Measurements from ENCODE around the gene NDEL1. TPM values are rescaled to one million over a fixed set of nuclear protein-coding genes. Genes with fewer than 3 reads are reported as not detected.

The NDEL1 gene
- polyA plus RNA-seq, 3 donors: 29.8 to 58.3 (median 39.7) TPM

- WGBS (ENCODE audit: insufficient coverage): no CpG with 5 or more reads among the region's 1 CpG
- intact Hi-C loops (cut with micrococcal nuclease): no loop called here
These were observed 48.8 kb downstream of the NDEL1 start for GRCh38 chr17:8484465-8484864.

DNA sequence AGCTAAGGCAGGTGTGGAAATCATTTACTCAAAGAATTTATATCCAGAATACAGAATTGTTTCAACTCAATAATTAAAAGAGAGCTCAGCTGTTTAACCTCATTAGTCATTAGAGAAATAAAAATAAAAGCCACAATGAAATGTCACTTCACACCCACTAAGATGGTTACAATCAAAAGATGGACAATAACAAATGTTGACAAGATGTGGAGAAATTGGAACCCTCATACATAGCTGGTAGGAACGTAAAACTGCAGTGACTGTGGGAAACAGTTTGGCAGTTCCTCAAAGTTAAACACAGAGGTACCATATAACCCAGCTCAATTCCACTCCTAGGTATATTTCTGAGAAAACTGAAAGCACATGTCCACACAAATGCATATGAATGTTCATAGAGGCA is 49.8 kb downstream of the NDEL1 start:
- Mint-ChIP-seq H3K9me3 (peaks cover 14 to 31% (median 20%) of the 10 kb centered on the region in 7 donors), H3K27ac (no peak overlapping the region), H3K27me3 (ENCODE audit: low read depth in 3 of 3) (peaks cover 0 to 1% (median 0%) of the 10 kb centered on the region in 3 donors), H3K36me3 (peaks cover 15 to 19% of the 10 kb centered on the region in 2 donors), H3K4me3 (no peak overlapping the region), H3K4me1 (no peaks in the 10 kb centered on the region)
- H3K36me3 ChIP-seq (replicated peaks in 1 of 2; ENCODE audit: control insufficient read depth in 1 of 2, insufficient read depth in 2 of 2, low read length in 2 of 2): peaks cover 0 to 20% of the 10 kb centered on the region in 2 donors
- no peaks in the 10 kb centered on the region for H3K79me2 ChIP-seq (ENCODE audit: insufficient read depth, low read length)
- H3K27ac ChIP-seq (ENCODE audit: low read depth in 1 of 2, low read length in 2 of 2): no peak overlapping the region
- H3K4me2 ChIP-seq (replicated peaks; ENCODE audit: extremely low read depth, low read length, poor library complexity, severe bottlenecking): no peak overlapping the region
- H3K9ac ChIP-seq (ENCODE audit: insufficient read depth, low read length, poor library complexity, severe bottlenecking): no peak overlapping the region
- H2AFZ ChIP-seq (ENCODE audit: insufficient read depth, low read depth, low read length, poor library complexity, severe bottlenecking): no peak overlapping the region
- H3K9me3 ChIP-seq (replicated peaks in 1 of 2; ENCODE audit: control insufficient read depth in 1 of 2, insufficient read depth in 1 of 2, low read length in 2 of 2): peaks cover 17 to 18% of the 10 kb centered on the region in 2 donors
- H3K4me3 ChIP-seq (replicated peaks in 1 of 3; ENCODE audit: low read depth in 2 of 3, low read length in 3 of 3): no peak overlapping the region
- no CpG with 5 or more reads among the region's 1 CpG for WGBS (ENCODE audit: insufficient coverage)
- intact Hi-C loops (cut with micrococcal nuclease): no loop called here
- H4K20me1 ChIP-seq (ENCODE audit: insufficient read depth, low read length): no peaks in the 10 kb centered on the region
- TF ChIP-seq, protein P1, sequence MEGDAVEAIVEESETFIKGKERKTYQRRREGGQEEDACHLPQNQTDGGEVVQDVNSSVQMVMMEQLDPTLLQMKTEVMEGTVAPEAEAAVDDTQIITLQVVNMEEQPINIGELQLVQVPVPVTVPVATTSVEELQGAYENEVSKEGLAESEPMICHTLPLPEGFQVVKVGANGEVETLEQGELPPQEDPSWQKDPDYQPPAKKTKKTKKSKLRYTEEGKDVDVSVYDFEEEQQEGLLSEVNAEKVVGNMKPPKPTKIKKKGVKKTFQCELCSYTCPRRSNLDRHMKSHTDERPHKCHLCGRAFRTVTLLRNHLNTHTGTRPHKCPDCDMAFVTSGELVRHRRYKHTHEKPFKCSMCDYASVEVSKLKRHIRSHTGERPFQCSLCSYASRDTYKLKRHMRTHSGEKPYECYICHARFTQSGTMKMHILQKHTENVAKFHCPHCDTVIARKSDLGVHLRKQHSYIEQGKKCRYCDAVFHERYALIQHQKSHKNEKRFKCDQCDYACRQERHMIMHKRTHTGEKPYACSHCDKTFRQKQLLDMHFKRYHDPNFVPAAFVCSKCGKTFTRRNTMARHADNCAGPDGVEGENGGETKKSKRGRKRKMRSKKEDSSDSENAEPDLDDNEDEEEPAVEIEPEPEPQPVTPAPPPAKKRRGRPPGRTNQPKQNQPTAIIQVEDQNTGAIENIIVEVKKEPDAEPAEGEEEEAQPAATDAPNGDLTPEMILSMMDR (IDR thresholded peaks at IDR 0.05): no peak
- H3K4me1 ChIP-seq (ENCODE audit: control insufficient read depth in 1 of 2, insufficient read depth in 2 of 2, low read length in 2 of 2): no peaks in the 10 kb centered on the region
- no peak for DNase-seq
- H3K27me3 ChIP-seq (ENCODE audit: control insufficient read depth in 2 of 2, insufficient read depth in 2 of 2, low read length in 2 of 2): no peaks in the 10 kb centered on the region

More at GRCh38 chr17:8484465-8484864, 48.8 kb downstream of the NDEL1 start:
- no peaks in the 10 kb centered on the region for H3K27me3 ChIP-seq (ENCODE audit: control insufficient read depth in 2 of 2, insufficient read depth in 2 of 2, low read length in 2 of 2)
- Mint-ChIP-seq H3K36me3 (peaks cover 21 to 28% of the 10 kb centered on the region in 2 donors), H3K4me1 (no peaks in the 10 kb centered on the region), H3K4me3 (no peak overlapping the region), H3K27ac (no peak overlapping the region), H3K9me3 (peaks cover 14 to 31% (median 21%) of the 10 kb centered on the region in 7 donors), H3K27me3 (ENCODE audit: low read depth in 3 of 3) (peaks cover 0 to 1% (median 1%) of the 10 kb centered on the region in 3 donors)
- H3K4me3 ChIP-seq (replicated peaks in 1 of 3; ENCODE audit: low read depth in 2 of 3, low read length in 3 of 3): no peak overlapping the region
- H4K20me1 ChIP-seq (ENCODE audit: insufficient read depth, low read length): no peaks in the 10 kb centered on the region
- H3K9me3 ChIP-seq (replicated peaks in 1 of 2; ENCODE audit: control insufficient read depth in 1 of 2, insufficient read depth in 1 of 2, low read length in 2 of 2): peaks cover 18 to 19% of the 10 kb centered on the region in 2 donors
- H3K36me3 ChIP-seq (replicated peaks in 1 of 2; ENCODE audit: control insufficient read depth in 1 of 2, insufficient read depth in 2 of 2, low read length in 2 of 2): peaks cover 0 to 27% of the 10 kb centered on the region in 2 donors
- TF ChIP-seq, protein P1 (IDR thresholded peaks at IDR 0.05): no peak
- DNase-seq: no peak
- no peaks in the 10 kb centered on the region for H3K79me2 ChIP-seq (ENCODE audit: insufficient read depth, low read length)
- no peak overlapping the region for H3K9ac ChIP-seq (ENCODE audit: insufficient read depth, low read length, poor library complexity, severe bottlenecking)
- H3K27ac ChIP-seq (ENCODE audit: low read depth in 1 of 2, low read length in 2 of 2): no peak overlapping the region
- H3K4me1 ChIP-seq (ENCODE audit: control insufficient read depth in 1 of 2, insufficient read depth in 2 of 2, low read length in 2 of 2): no peaks in the 10 kb centered on the region
- no peak overlapping the region for H2AFZ ChIP-seq (ENCODE audit: insufficient read depth, low read depth, low read length, poor library complexity, severe bottlenecking)
- H3K4me2 ChIP-seq (replicated peaks; ENCODE audit: extremely low read depth, low read length, poor library complexity, severe bottlenecking): no peak overlapping the region
